Stimulated activated naive B cell treated with anti-CD40 and anti-IgM and Interleukin-4, amounts not matched to agents 10 μg/mL and 1 μg/mL and 100 μg/mL, for 72 hours (primary cell): ENCODE results near the gene ART1.

ENCODE experiments used
- ATAC-seq, 2 donors: fragments of 150-1000 bp; cut with Tn5 transposase; replicated peaks; 2 replicates each; pipeline ENCODE4 v1.10.0; 2021; ENCODE audit warnings: moderate library complexity in 1 of 2
- DNase-seq: peaks from one replicate; pipeline ENCODE4 v3.0.0; 2021
- H3K27ac Mint-ChIP-seq: one replicate; pipeline ENCODE4 v1.8.0; 2022; ENCODE audit warnings: mild to moderate bottlenecking, mixed read lengths
- H3K27me3 Mint-ChIP-seq, 2 donors: one replicate each; pipeline ENCODE4 v1.8.0; 2022; ENCODE audit warnings: mixed read lengths in 2 of 2
- H3K36me3 Mint-ChIP-seq, 2 donors: one replicate each; pipeline ENCODE4 v1.8.0; 2022; ENCODE audit warnings: mixed read lengths in 2 of 2, mild to moderate bottlenecking in 1 of 2
- H3K4me1 Mint-ChIP-seq, 2 donors: one replicate each; pipeline ENCODE4 v1.8.0; 2022; ENCODE audit warnings: mixed read lengths in 2 of 2, mild to moderate bottlenecking in 1 of 2
- H3K4me3 Mint-ChIP-seq, 2 donors: one replicate each; pipeline ENCODE4 v1.8.0; 2022; ENCODE audit warnings: mild to moderate bottlenecking in 2 of 2, mixed read lengths in 2 of 2, moderate library complexity in 1 of 2
- H3K9me3 Mint-ChIP-seq, 2 donors: one replicate each; pipeline ENCODE4 v1.8.0; 2022; ENCODE audit warnings: mixed read lengths in 2 of 2, mild to moderate bottlenecking in 1 of 2

ART1 gene

DNA sequence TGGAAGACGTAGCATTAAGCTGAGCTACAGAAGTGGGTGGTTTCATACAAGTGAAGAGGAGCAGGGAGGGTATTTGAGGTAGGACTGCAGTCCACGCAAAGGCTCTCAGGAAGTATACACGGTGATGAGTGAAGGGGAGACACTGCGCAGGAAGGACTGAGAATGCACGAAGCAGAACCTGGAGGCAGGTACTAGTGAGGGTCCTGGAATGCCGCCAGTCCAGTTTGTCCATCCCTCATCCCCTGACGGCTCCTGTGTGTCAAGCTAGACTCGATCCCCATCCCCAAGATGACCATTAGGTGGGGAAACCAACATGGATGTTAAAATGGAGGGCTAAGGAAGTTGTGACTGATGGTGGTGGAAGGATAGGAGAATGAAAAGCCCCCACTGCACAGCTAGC, 26.9 kb upstream of the ART1 start:
- no peak for ATAC-seq
- H3K4me1 Mint-ChIP-seq, result peaks cover 14 to 22% of the 10 kb centered on the region in 2 donors
- DNase-seq, result no peak
- no peaks in the 10 kb centered on the region for H3K36me3 Mint-ChIP-seq
- H3K4me3 Mint-ChIP-seq, result no peak overlapping the region
- H3K27me3 Mint-ChIP-seq, result peaks cover 7 to 13% of the 10 kb centered on the region in 2 donors
- no peak overlapping the region for H3K27ac Mint-ChIP-seq
- no peaks in the 10 kb centered on the region for H3K9me3 Mint-ChIP-seq

DNA sequence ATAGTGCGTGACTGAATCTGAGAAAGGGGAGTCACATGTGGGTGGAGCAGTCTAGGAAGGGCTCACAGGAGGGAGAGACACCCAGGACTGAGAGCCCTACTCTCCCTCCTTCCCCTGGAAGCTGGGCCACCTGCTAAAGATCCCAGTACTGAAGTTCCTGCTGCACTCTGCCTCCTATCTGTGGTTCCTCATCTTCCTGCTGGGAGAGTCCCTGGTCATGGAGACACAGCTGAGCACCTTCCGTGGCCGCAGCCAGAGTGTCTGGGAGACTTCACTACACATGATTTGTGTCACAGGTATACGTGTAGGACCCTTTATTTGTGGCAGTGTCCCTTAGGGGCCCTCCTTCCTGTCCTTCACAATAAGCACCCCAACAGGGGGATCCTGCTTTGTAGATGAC, 22.4 kb upstream of the ART1 start:
- Mint-ChIP-seq H3K4me3 (no peak overlapping the region), H3K27me3 (peaks cover 12 to 13% of the 10 kb centered on the region in 2 donors), H3K9me3 (no peaks in the 10 kb centered on the region), H3K4me1 (peaks cover 5 to 8% of the 10 kb centered on the region in 2 donors), H3K36me3 (no peaks in the 10 kb centered on the region), H3K27ac (no peak overlapping the region)
- ATAC-seq (no peak), DNase-seq (no peak)

DNA sequence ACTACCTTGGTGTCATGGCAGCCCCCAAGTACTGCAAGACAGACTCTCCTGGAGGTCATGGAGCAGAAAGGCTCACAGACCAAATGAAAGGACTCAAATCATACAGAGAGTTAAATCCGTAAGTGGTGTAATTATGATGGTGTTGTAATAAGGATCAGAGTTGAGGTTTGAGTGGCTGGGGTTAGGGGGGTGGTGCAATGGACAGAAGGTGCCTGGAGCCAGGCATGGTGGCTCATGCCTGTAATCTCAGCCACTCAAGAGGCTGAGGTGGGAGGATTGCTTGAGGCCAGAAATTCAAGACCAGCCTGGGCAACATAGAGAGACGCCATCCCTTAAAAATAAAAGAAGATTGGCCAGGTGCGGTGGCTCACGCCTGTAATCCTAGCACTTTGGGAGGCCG, 21.8 kb upstream of the ART1 start:
- H3K27ac Mint-ChIP-seq, result no peak overlapping the region
- H3K4me1 Mint-ChIP-seq, result peaks cover 5 to 8% of the 10 kb centered on the region in 2 donors
- DNase-seq (no peak), ATAC-seq (no peak)
- no peaks in the 10 kb centered on the region for H3K36me3 Mint-ChIP-seq
- H3K27me3 Mint-ChIP-seq, result peaks cover 6 to 13% of the 10 kb centered on the region in 2 donors
- no peaks in the 10 kb centered on the region for H3K9me3 Mint-ChIP-seq
- no peak overlapping the region for H3K4me3 Mint-ChIP-seq

DNA sequence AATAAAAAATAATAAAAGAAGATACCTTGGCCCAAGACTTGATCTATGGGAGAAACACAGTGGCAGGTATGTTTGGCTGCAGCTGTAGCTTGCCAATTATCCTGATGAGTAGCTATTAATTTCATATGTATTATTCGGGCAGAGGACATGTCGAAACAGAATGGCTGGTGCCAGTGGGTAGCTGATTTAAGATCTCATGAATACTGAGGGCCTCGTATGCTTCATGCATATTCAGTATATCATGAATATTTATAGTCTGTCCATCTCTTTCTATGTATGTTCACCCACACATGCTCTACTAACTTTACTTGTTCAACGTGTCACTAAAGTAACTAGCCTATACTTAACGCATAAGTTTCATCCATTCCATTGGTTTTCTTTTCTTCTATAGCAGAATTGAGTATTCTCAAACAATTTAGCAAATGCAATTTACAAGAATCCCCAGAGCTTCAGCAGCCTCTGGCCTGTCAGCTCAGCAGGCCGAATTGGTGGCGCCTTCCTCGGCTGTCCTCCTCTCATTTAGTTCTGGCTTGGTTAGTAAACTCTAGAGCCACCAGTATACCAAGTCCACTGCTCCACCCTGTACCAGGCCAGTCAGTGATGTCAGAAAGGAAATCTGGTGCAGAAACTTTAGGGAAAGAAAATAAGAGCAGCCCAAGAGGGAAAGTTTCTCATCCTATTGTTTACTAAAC, 21.0 kb upstream of the ART1 start:
- ATAC-seq, result no peak

DNA sequence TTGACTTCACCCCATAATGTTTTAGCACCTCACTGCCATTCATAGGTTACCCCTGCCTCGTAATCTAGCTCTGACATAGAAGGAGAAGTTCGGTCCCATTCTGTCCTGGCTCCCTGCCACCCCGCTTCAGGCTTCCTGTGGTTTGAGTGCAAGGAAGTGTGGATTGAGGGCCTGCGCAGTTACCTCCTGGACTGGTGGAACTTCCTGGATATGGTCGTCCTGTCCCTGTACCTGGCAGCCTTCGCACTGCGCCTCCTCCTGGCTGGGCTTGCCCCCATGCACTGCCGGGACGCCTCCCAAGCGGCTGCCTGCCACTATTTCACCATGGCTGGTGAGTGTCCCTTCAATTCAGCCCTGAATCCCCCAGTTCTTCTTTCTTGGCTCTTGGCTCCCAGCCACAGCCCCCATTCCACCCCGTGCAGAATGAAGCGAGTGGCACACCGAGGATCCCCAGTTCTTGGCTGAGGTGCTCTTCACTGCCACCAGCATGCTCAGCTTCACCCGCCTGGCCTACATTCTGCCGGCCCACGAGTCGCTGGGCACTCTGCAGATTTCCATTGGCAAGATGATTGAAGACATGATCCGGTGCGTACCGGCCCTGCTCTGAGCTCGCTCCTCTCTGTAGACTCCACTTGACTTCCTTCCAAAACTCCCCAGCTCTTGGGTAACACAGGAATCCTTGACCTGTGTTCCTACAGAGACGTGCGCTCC, 18.5 kb upstream of the ART1 start:
- H3K9me3 Mint-ChIP-seq, result no peaks in the 10 kb centered on the region
- ATAC-seq (peak in 1 of 2 donors; percentile 61), DNase-seq (no peak)
- no peaks in the 10 kb centered on the region for H3K36me3 Mint-ChIP-seq
- no peak overlapping the region for H3K4me3 Mint-ChIP-seq
- H3K4me1 Mint-ChIP-seq, result peaks cover 5 to 8% of the 10 kb centered on the region in 2 donors
- peaks cover 11 to 13% of the 10 kb centered on the region in 2 donors for H3K27me3 Mint-ChIP-seq
- H3K27ac Mint-ChIP-seq, result no peak overlapping the region

More for the DNA sequence above, 21.0 kb upstream of the ART1 start:
- DNase-seq, result no peak
- Mint-ChIP-seq H3K9me3 (no peaks in the 10 kb centered on the region), H3K27ac (no peak overlapping the region), H3K4me1 (peaks cover 5 to 8% of the 10 kb centered on the region in 2 donors), H3K27me3 (peaks cover 10 to 13% of the 10 kb centered on the region in 2 donors), H3K36me3 (no peaks in the 10 kb centered on the region), H3K4me3 (no peak overlapping the region)

DNA sequence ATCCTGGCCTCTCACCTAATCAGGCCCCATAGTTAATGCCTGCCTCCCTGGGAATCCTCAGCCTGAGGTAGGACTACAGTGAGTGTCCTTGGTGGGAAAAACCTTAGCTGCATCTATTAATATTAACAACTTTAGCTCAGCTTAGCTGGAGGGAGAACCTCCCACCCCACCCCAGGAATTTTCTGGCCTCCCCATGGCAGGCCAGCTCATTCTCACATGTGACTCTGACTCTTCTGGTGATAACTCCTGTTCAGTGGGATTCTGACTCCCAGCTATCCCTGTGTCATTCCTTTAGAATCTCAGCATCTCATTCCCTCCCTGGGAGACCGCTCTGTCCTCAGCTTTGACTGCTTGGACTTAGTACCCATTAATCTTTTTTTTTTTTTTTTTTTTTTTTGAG, 17.6 kb upstream of the ART1 start:
- Mint-ChIP-seq H3K27ac (no peak overlapping the region), H3K4me3 (no peak overlapping the region), H3K36me3 (no peaks in the 10 kb centered on the region), H3K9me3 (no peaks in the 10 kb centered on the region), H3K4me1 (peaks cover 5 to 8% of the 10 kb centered on the region in 2 donors), H3K27me3 (peaks cover 11 to 13% of the 10 kb centered on the region in 2 donors)
- ATAC-seq (no peak), DNase-seq (no peak)

DNA sequence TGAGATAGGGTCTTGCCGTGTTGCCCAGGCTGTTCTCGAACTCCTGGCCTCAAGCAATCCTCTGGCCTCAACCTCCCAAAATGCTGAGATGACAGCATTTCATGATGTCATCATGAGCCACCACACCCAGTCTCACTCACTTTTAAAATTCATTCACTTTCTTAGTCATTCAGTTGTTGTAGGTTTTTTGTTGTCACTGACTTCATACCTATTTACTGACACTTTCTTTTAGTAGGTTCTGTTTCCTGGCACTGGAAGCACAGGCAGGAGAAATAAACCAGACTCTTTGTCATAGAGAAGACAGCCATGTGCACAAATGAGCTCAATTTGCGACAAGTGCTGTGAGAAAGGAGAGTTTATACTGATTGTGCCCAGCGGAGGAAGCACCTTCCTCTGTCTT, 13.6 kb upstream of the ART1 start:
- no peak overlapping the region for H3K27ac Mint-ChIP-seq
- ATAC-seq, result no peak

DNA sequence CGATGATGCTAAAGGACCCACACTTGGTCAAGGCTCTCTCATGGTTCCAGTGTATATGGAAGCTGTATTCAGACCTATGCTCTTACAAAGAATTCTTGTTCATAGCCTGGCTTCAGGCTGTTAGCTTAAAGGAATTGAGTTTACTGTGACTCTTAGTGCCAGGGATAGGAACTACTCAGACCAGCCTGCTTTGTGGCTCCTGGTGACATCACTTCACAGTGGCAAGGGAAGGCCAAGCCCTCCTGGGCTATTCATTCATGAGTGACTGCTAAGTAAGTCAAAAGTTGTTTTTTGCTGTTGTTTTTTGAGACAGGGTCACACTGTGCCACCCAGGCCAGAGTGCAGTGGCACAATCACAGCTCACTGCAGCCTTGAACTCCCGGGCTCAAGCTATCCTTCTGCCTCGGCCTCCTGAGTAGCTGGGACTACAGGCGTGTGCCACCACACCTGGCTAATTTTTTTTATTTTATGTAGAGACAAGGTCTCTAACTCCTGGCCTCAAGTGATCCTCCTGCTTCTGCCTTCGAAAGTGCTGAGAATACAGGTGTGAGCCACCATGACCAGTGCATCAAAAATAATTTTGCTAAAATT, 12.8 kb upstream of the ART1 start:
- Mint-ChIP-seq H3K27ac (no peak overlapping the region), H3K4me1 (no peaks in the 10 kb centered on the region), H3K36me3 (no peaks in the 10 kb centered on the region), H3K9me3 (no peaks in the 10 kb centered on the region), H3K4me3 (no peak overlapping the region), H3K27me3 (peaks cover 10 to 19% of the 10 kb centered on the region in 2 donors)
- DNase-seq (no peak), ATAC-seq (peak in 1 of 2 donors; percentile 21)

More for the DNA sequence above, 13.6 kb upstream of the ART1 start:
- no peak for DNase-seq
- H3K4me1 Mint-ChIP-seq, result peaks cover 3 to 4% of the 10 kb centered on the region in 2 donors
- peaks cover 15 to 21% of the 10 kb centered on the region in 2 donors for H3K27me3 Mint-ChIP-seq
- no peaks in the 10 kb centered on the region for H3K36me3 Mint-ChIP-seq
- H3K4me3 Mint-ChIP-seq, result no peak overlapping the region
- H3K9me3 Mint-ChIP-seq, result no peaks in the 10 kb centered on the region

DNA sequence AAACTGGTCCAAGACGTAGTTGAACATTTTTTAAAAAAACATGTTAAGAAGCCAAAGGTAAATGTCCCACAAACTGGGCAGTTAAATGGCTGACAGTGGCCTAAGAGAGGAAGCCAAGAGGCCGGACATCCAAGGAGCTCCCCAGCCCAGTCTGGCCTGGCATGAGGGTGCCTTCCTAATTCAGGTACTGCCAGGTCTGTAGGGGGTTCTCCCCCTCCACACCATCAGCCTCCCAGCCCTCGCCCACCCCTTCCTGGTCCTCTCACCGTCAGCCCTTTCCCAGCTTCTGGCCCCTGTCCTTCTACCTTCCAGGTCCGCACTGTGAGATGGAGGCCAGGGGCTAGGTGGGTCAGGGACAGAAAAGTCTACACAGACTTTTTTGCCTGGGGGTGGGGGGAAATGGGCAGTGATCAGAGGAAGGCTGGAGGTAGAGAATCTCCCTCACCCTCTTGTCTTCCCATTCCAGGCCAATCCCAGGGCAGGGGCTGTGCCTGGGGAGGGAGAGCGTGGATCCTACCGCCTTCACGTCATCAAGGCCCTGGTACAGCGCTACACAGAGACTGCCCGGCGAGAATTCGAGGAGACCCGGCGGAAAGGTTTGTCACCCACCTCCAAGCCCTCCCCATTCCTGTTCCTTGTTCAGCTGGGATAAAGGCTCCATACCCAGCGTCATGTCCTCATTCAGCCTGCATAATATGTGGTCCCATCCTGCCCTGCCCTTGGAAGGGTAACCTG, 9.1 kb upstream of the ART1 start:
- Mint-ChIP-seq H3K36me3 (no peaks in the 10 kb centered on the region), H3K27ac (no peak overlapping the region), H3K4me3 (no peak overlapping the region), H3K4me1 (no peaks in the 10 kb centered on the region), H3K9me3 (no peaks in the 10 kb centered on the region), H3K27me3 (peaks cover 28 to 30% of the 10 kb centered on the region in 2 donors)
- DNase-seq, result no peak
- ATAC-seq, result no peak

DNA sequence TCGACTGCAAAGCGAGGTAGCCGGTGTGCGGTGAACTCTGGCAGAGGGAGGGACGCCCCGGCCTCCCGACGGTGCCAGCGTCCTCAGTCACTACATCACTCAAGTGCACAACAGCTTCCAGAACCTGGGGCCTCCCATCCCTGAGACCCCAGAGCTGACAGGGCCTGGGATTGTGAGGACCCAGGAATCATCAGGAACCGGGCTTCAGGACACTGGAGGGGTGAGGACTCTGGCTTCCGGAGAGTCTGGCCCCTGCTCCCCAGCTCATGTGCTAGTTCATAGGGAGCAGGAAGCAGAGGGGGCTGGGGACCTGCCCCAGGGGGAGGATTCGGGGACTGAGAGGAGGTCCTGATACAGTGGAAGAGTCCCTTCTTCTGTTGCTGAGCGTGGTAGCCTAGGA, 7.7 kb upstream of the ART1 start:
- DNase-seq, result no peak
- no peak for ATAC-seq
- Mint-ChIP-seq H3K4me1 (peaks cover 2 to 5% of the 10 kb centered on the region in 2 donors), H3K27ac (no peak overlapping the region), H3K36me3 (peaks cover 0 to 3% of the 10 kb centered on the region in 2 donors), H3K4me3 (no peak overlapping the region), H3K9me3 (peaks cover 0 to 2% of the 10 kb centered on the region in 2 donors), H3K27me3 (peaks cover 35 to 36% of the 10 kb centered on the region in 2 donors)

DNA sequence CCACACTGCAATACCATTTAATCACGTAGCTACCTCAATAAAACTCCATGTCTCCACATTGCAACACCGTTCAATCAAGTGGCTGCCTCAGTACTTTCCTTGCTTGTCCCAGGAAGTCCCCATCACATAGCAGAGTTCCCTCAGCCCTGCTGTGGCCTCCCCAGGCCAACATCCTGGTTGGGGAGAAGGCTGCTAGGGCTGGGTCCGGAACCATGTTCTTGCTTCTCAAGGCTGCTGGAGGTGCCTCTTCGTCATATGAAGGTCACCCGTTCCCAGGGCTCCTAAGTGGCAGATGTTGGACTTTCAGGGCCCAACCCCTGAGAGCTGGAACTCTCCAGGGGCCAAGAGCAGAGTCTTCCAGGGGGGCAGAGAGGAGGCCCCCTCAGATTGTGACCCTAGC, 6.4 kb upstream of the ART1 start:
- Mint-ChIP-seq H3K9me3 (peaks cover 0 to 2% of the 10 kb centered on the region in 2 donors), H3K36me3 (peaks cover 0 to 3% of the 10 kb centered on the region in 2 donors), H3K27ac (no peak overlapping the region), H3K4me1 (peaks cover 5 to 12% of the 10 kb centered on the region in 2 donors), H3K4me3 (no peak overlapping the region), H3K27me3 (peaks cover 41 to 47% of the 10 kb centered on the region in 2 donors)
- ATAC-seq (no peak), DNase-seq (no peak)

DNA sequence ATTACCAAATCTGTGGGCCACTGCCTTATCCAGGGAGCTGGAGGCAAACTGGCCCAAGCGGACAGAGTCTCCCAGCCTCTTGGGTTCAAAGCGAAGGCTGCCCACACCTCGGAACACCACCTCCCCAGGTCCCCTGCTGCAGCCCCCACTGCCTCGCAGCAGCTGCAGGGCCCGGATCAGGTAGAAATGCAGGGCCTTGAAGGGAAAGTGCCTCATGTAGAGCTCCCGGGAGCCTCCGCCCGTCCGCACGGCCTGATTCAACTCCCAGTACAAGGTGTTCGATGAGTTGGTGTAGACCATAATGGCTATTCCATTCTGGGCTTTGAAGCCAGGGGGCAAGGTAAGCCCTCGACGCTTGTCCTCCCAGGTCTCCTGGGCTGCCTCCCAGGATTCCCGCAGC, 5.1 kb upstream of the ART1 start:
- Mint-ChIP-seq H3K27me3 (peaks cover 43 to 57% of the 10 kb centered on the region in 2 donors), H3K4me1 (peaks cover 5 to 12% of the 10 kb centered on the region in 2 donors), H3K4me3 (no peak overlapping the region), H3K9me3 (peaks cover 4% of the 10 kb centered on the region in 2 donors), H3K36me3 (peaks cover 3 to 4% of the 10 kb centered on the region in 2 donors), H3K27ac (no peak overlapping the region)
- ATAC-seq (no peak), DNase-seq (no peak)

DNA sequence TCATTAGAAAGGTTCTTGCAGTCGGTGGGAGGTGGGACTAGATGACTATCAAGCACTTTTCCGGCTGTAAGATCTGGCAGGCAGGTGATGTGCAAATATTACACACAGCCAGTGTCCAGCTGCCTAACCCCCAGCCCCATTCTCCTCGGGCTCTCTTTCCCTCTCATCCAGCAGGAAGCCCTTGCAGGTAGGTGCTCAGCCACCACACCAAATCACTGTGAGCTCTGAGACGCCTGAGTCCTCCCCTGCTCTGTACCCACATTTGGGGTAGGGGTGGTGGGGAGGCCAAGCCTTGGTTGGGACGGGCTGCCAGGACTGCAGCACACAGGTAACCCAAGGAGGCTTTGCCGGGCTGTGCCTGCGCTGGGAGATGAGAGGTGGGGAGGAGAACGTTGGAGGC, 3.7 kb upstream of the ART1 start:
- peak overlapping the region; percentile 65 to 74 for H3K4me3 Mint-ChIP-seq
- no peak overlapping the region for H3K27ac Mint-ChIP-seq
- H3K9me3 Mint-ChIP-seq, result peaks cover 4% of the 10 kb centered on the region in 2 donors
- H3K4me1 Mint-ChIP-seq, result peaks cover 5 to 12% of the 10 kb centered on the region in 2 donors
- peaks cover 55 to 68% of the 10 kb centered on the region in 2 donors for H3K27me3 Mint-ChIP-seq
- ATAC-seq (no peak), DNase-seq (no peak)
- H3K36me3 Mint-ChIP-seq, result peaks cover 3 to 4% of the 10 kb centered on the region in 2 donors

DNA sequence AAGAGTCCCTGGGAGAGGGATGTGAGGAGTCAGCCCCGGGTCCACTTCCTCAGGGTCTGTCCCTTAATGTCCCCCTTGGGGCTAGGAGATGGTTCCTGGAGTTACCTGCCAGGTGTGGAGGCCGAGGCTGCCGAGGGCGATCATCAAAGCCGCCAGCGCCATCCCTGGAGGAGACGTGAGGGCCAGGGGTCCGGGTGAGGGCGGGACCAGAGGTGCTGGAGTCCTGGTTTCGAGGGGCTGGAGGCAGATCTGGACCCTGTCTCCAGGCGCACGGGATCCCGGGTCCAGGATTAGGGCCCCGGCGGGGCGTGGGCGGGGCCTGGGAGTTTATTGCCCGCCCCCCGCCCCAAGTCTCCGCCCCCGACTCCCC, 3.2 kb upstream of the ART1 start, which contains the start of gene ART5:
TSS of gene ART5 (minus strand) at position 292 of the 370 bp plus-strand sequence. CDS start at position 162, 130 bp downstream.
- Mint-ChIP-seq H3K36me3 (peaks cover 3 to 4% of the 10 kb centered on the region in 2 donors), H3K27ac (no peak within 1 kb of the TSS), H3K4me3 (peak within 1 kb of the TSS; percentile 79 to 81), H3K4me1 (peaks cover 5 to 12% of the 10 kb centered on the region in 2 donors), H3K9me3 (peaks cover 4% of the 10 kb centered on the region in 2 donors), H3K27me3 (peaks cover 51 to 68% of the 10 kb centered on the region in 2 donors)
- ATAC-seq (no peak), DNase-seq (no peak)
